ENCODE results near the gene SLCO4C1. TPM values are rescaled to one million over a fixed set of nuclear protein-coding genes. Genes with fewer than 3 reads are reported as not detected.
"Not testable (repeated sequence)": the region's sequence is repeated elsewhere in the genome, so short reads cannot be mapped to it uniquely, and the experiment has no call there.

The SLCO4C1 gene
- total RNA-seq (under 1 TPM; 0.13 to 0.17 TPM), total RNA-seq (0.23 to 0.46 reads per million in 2 donors)

GRCh38 chr5:102296178-102296817 lies at the start of gene SLCO4C1:
SLCO4C1 (minus strand) TSS chr5:102296284; CDS start chr5:102296262, 22 bp downstream.
- H3K27ac Mint-ChIP-seq = peak within 1 kb of the TSS; percentile 82

GRCh38 chr5:102341681-102342288 lies 45.7 kb upstream of the SLCO4C1 start:
- H3K4me1 Mint-ChIP-seq = no peaks in the 10 kb centered on the region
- H3K4me3 Mint-ChIP-seq = no peak overlapping the region
- no peak for ATAC-seq

More at GRCh38 chr5:102296178-102296817, at the start of gene SLCO4C1:
- Mint-ChIP-seq H3K36me3 (ENCODE audit: low read depth) (no peaks in the 10 kb centered on the region), H3K4me3 (peak within 1 kb of the TSS; percentile 87), H3K4me1 (peaks cover 11% of the 10 kb centered on the region), H3K27me3 (peaks cover 5% of the 10 kb centered on the region)
- ATAC-seq (peak; percentile 94), DNase-seq (peak; percentile 32 to 62 (median 37))
- H3K9me3 ChIP-seq (ENCODE audit: control insufficient read depth, low read length, poor library complexity, severe bottlenecking) = no peaks in the 10 kb centered on the region

GRCh38 chr5:102324714-102325113 lies 28.6 kb upstream of the SLCO4C1 start:
- Mint-ChIP-seq H3K4me1 (no peaks in the 10 kb centered on the region), H3K36me3 (ENCODE audit: low read depth) (no peaks in the 10 kb centered on the region), H3K4me3 (no peak overlapping the region), H3K27ac (no peak overlapping the region), H3K27me3 (no peaks in the 10 kb centered on the region)
- no peak for ATAC-seq
- DNase-seq = no peak
- no peaks in the 10 kb centered on the region for H3K9me3 ChIP-seq (ENCODE audit: control insufficient read depth, low read length, poor library complexity, severe bottlenecking)

More at GRCh38 chr5:102341681-102342288, 45.7 kb upstream of the SLCO4C1 start:
- Mint-ChIP-seq H3K27ac (no peak overlapping the region), H3K27me3 (peaks cover 8% of the 10 kb centered on the region), H3K36me3 (ENCODE audit: low read depth) (no peaks in the 10 kb centered on the region)
- DNase-seq = no peak
- no peaks in the 10 kb centered on the region for H3K9me3 ChIP-seq (ENCODE audit: control insufficient read depth, low read length, poor library complexity, severe bottlenecking)

- H3K36me3 Mint-ChIP-seq (ENCODE audit: low read depth); H3K27ac Mint-ChIP-seq; H3K9me3 ChIP-seq (ENCODE audit: control insufficient read depth, low read length, poor library complexity, severe bottlenecking); H3K4me3 Mint-ChIP-seq; H3K27me3 Mint-ChIP-seq; ATAC-seq; DNase-seq; H3K4me1 Mint-ChIP-seq: not testable (repeated sequence)
These were observed 22.7 kb upstream of the SLCO4C1 start for GRCh38 chr5:102318801-102319200.

GRCh38 chr5:102314328-102314727 lies 18.2 kb upstream of the SLCO4C1 start:
- no peak overlapping the region for H3K27ac Mint-ChIP-seq
- ATAC-seq = no peak
- H3K9me3 ChIP-seq (ENCODE audit: control insufficient read depth, low read length, poor library complexity, severe bottlenecking) = no peaks in the 10 kb centered on the region
- H3K27me3 Mint-ChIP-seq = peaks cover 4% of the 10 kb centered on the region
- no peak for DNase-seq
- H3K4me1 Mint-ChIP-seq = no peaks in the 10 kb centered on the region
- no peaks in the 10 kb centered on the region for H3K36me3 Mint-ChIP-seq (ENCODE audit: low read depth)
- H3K4me3 Mint-ChIP-seq = no peak overlapping the region

GRCh38 chr5:102313912-102314311 lies 17.8 kb upstream of the SLCO4C1 start:
- no peak overlapping the region for H3K4me3 Mint-ChIP-seq
- ATAC-seq (no peak), DNase-seq (no peak)
- no peaks in the 10 kb centered on the region for H3K9me3 ChIP-seq (ENCODE audit: control insufficient read depth, low read length, poor library complexity, severe bottlenecking)
- H3K27me3 Mint-ChIP-seq = peaks cover 4% of the 10 kb centered on the region
- H3K4me1 Mint-ChIP-seq = no peaks in the 10 kb centered on the region
- no peak overlapping the region for H3K27ac Mint-ChIP-seq
- H3K36me3 Mint-ChIP-seq (ENCODE audit: low read depth) = no peaks in the 10 kb centered on the region

- H3K4me1 Mint-ChIP-seq = no peaks in the 10 kb centered on the region
- H3K36me3 Mint-ChIP-seq (ENCODE audit: low read depth) = no peaks in the 10 kb centered on the region
- H3K27me3 Mint-ChIP-seq = peaks cover 4% of the 10 kb centered on the region
- no peak overlapping the region for H3K27ac Mint-ChIP-seq
- H3K9me3 ChIP-seq (ENCODE audit: control insufficient read depth, low read length, poor library complexity, severe bottlenecking) = no peaks in the 10 kb centered on the region
- DNase-seq (no peak), ATAC-seq (no peak)
- H3K4me3 Mint-ChIP-seq = no peak overlapping the region
These were observed 16.7 kb upstream of the SLCO4C1 start for GRCh38 chr5:102312586-102313370.

- no peaks in the 10 kb centered on the region for H3K9me3 ChIP-seq (ENCODE audit: control insufficient read depth, low read length, poor library complexity, severe bottlenecking)
- peaks cover 4% of the 10 kb centered on the region for H3K27me3 Mint-ChIP-seq
- H3K36me3 Mint-ChIP-seq (ENCODE audit: low read depth) = no peaks in the 10 kb centered on the region
- H3K27ac Mint-ChIP-seq = no peak overlapping the region
- no peaks in the 10 kb centered on the region for H3K4me1 Mint-ChIP-seq
- DNase-seq (no peak), ATAC-seq (no peak)
- no peak overlapping the region for H3K4me3 Mint-ChIP-seq
These were observed 13.5 kb upstream of the SLCO4C1 start for GRCh38 chr5:102309586-102309985.

GRCh38 chr5:102307232-102307631 lies 11.1 kb upstream of the SLCO4C1 start:
- no peak for ATAC-seq
- H3K27ac Mint-ChIP-seq = no peak overlapping the region
- H3K4me1 Mint-ChIP-seq = no peaks in the 10 kb centered on the region
- H3K27me3 Mint-ChIP-seq = peaks cover 4% of the 10 kb centered on the region
- no peaks in the 10 kb centered on the region for H3K9me3 ChIP-seq (ENCODE audit: control insufficient read depth, low read length, poor library complexity, severe bottlenecking)
- H3K4me3 Mint-ChIP-seq = no peak overlapping the region
- no peaks in the 10 kb centered on the region for H3K36me3 Mint-ChIP-seq (ENCODE audit: low read depth)
- no peak for DNase-seq

GRCh38 chr5:102306121-102306520 lies 10.0 kb upstream of the SLCO4C1 start:
- Mint-ChIP-seq H3K36me3 (ENCODE audit: low read depth) (no peaks in the 10 kb centered on the region), H3K4me1 (no peaks in the 10 kb centered on the region), H3K27me3 (peaks cover 4% of the 10 kb centered on the region), H3K4me3 (no peak overlapping the region), H3K27ac (no peak overlapping the region)
- no peak for DNase-seq
- ATAC-seq = no peak
- H3K9me3 ChIP-seq (ENCODE audit: control insufficient read depth, low read length, poor library complexity, severe bottlenecking) = no peaks in the 10 kb centered on the region

GRCh38 chr5:102295534-102296177 lies 428 bp downstream of the SLCO4C1 start:
- no peak for ATAC-seq
- DNase-seq = no peak

GRCh38 chr5:102294886-102295395 lies 1.1 kb downstream of the SLCO4C1 start:
- no peak for ATAC-seq
- no peak for DNase-seq
- Mint-ChIP-seq H3K27me3 (peaks cover 5% of the 10 kb centered on the region), H3K4me3 (peak overlapping the region; percentile 87), H3K27ac (no peak overlapping the region), H3K4me1 (peaks cover 11% of the 10 kb centered on the region), H3K36me3 (ENCODE audit: low read depth) (no peaks in the 10 kb centered on the region)
- no peaks in the 10 kb centered on the region for H3K9me3 ChIP-seq (ENCODE audit: control insufficient read depth, low read length, poor library complexity, severe bottlenecking)

More at GRCh38 chr5:102295534-102296177, 428 bp downstream of the SLCO4C1 start:
- Mint-ChIP-seq H3K27ac (peak overlapping the region; percentile 82), H3K27me3 (peaks cover 5% of the 10 kb centered on the region), H3K4me3 (peak overlapping the region; percentile 87), H3K36me3 (ENCODE audit: low read depth) (no peaks in the 10 kb centered on the region), H3K4me1 (peaks cover 11% of the 10 kb centered on the region)
- no peaks in the 10 kb centered on the region for H3K9me3 ChIP-seq (ENCODE audit: control insufficient read depth, low read length, poor library complexity, severe bottlenecking)

GRCh38 chr5:102290004-102290403 lies 6.1 kb downstream of the SLCO4C1 start:
- H3K27me3 Mint-ChIP-seq = peaks cover 2% of the 10 kb centered on the region
- ATAC-seq (no peak), DNase-seq (no peak)
- no peaks in the 10 kb centered on the region for H3K9me3 ChIP-seq (ENCODE audit: control insufficient read depth, low read length, poor library complexity, severe bottlenecking)
- H3K4me1 Mint-ChIP-seq = peaks cover 3% of the 10 kb centered on the region
- H3K36me3 Mint-ChIP-seq (ENCODE audit: low read depth) = no peaks in the 10 kb centered on the region
- H3K4me3 Mint-ChIP-seq = no peak overlapping the region
- no peak overlapping the region for H3K27ac Mint-ChIP-seq

Data from T-helper 17 cell (primary cell).